OCI-LY7 (cell line): Measurements from ENCODE around the gene PLCD4.

Experiments
- EZH2phosphoT487 ChIP-seq: fragments of 200-600 bp; sonication (generic); IDR thresholded peaks from 2 replicates; pipeline ENCODE4 v1.6.1; 2018; ENCODE audit warnings: low read depth, borderline replicate concordance, mild to moderate bottlenecking, mixed run types, antibody characterized with exemption, low read length, moderate library complexity, mixed read lengths
- TF ChIP-seq, protein P1 (sequence below): fragments of 200-600 bp; sonication (generic); conservative IDR thresholded peaks from 2 replicates; pipeline ENCODE4 v1.5.1; 2014; ENCODE audit warnings: mild to moderate bottlenecking, antibody characterized with exemption, low read length, moderate library complexity, mixed read lengths

DNA sequence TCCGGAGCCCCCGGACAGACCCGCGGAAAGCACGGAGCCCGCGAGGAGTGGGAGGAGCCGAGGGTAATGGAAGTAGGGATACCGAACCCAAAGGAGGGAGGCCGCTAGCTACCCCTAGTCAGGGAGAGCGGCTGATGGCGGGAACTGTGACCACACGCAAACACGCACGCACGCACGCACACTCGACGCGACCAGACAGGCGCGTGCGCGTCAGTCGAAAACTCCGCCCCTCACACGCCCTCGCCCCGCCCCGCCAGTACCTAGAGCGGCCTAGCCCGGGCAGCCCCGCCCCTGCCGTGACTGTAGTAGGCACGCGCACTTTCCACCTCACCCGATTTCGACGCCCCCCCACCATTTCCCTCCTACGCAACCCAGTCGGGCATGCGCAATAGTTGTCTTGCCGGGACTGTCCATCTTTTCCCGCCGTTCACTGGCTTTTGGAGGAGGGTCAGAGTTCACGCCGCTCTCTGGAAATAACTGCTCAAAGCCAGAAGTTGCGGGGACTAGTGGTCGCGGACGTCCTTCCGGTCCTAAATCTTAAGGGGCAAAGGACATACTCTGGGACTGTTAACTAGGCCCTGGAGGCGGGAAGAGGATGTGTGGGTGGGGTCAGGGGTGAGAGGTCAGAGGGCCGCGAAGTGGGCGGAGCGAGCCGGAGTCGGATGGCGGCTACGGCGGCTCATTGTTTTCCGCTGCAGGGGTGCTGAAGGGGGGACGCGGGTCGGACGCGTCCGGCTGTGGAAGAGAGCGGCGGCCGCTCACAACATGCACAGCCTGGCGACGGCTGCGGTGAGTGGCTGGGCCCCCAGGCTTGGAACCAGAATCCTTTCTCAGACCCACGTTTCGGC, 39.3 kb upstream of the PLCD4 start, which contains the start of the genes CNOT9 and USP37:
- TF ChIP-seq, protein P1, sequence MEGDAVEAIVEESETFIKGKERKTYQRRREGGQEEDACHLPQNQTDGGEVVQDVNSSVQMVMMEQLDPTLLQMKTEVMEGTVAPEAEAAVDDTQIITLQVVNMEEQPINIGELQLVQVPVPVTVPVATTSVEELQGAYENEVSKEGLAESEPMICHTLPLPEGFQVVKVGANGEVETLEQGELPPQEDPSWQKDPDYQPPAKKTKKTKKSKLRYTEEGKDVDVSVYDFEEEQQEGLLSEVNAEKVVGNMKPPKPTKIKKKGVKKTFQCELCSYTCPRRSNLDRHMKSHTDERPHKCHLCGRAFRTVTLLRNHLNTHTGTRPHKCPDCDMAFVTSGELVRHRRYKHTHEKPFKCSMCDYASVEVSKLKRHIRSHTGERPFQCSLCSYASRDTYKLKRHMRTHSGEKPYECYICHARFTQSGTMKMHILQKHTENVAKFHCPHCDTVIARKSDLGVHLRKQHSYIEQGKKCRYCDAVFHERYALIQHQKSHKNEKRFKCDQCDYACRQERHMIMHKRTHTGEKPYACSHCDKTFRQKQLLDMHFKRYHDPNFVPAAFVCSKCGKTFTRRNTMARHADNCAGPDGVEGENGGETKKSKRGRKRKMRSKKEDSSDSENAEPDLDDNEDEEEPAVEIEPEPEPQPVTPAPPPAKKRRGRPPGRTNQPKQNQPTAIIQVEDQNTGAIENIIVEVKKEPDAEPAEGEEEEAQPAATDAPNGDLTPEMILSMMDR = no peak
- TF ChIP-seq EZH2phosphoT487 = no peak
